NCI-H446 (cell line): ENCODE results near the gene SS18L1.

Experiments used
- DNase-seq, 2 experiments: peaks; one replicate each; lab custom pipeline; 2025; lab: John Stamatoyannopoulos, UW

Gene SS18L1

GRCh38 chr20:62212299-62212698, 68.7 kb downstream of the SS18L1 start:
- DNase-seq = no peak

GRCh38 chr20:62214067-62214466, 70.5 kb downstream of the SS18L1 start:
- no peak for DNase-seq

GRCh38 chr20:62215020-62215990, 71.7 kb downstream of the SS18L1 start:
- DNase-seq = no peak

GRCh38 chr20:62215991-62216635, 72.5 kb downstream of the SS18L1 start:
- no peak for DNase-seq

- DNase-seq = no peak
Observed at GRCh38 chr20:62216636-62217566, 73.3 kb downstream of the SS18L1 start.

GRCh38 chr20:62217913-62218773, 74.6 kb downstream of the SS18L1 start:
- no peak for DNase-seq

- peak in 1 of 2 experiments; percentile 18 for DNase-seq
Observed at GRCh38 chr20:62219101-62219991, 75.8 kb downstream of the SS18L1 start.

- DNase-seq = peak in 1 of 2 experiments; percentile 55
Observed at GRCh38 chr20:62219992-62220665, 76.6 kb downstream of the SS18L1 start, which contains the start of gene HRH3. TSS of gene HRH3 (minus strand) at chr20:62220278. CDS start at chr20:62219970, 308 bp downstream.

GRCh38 chr20:62220666-62221568, 77.3 kb downstream of the SS18L1 start:
- no peak for DNase-seq

- no peak for DNase-seq
Observed at GRCh38 chr20:62222266-62222850, 78.8 kb downstream of the SS18L1 start.

GRCh38 chr20:62222972-62223371, 79.4 kb downstream of the SS18L1 start:
- DNase-seq = no peak

GRCh38 chr20:62223571-62223970, 80.0 kb downstream of the SS18L1 start:
- no peak for DNase-seq

- no peak for DNase-seq
Observed at GRCh38 chr20:62224113-62224855, 80.7 kb downstream of the SS18L1 start.

- no peak for DNase-seq
Observed at GRCh38 chr20:62225026-62225425, 81.5 kb downstream of the SS18L1 start.

- no peak for DNase-seq
Observed at GRCh38 chr20:62225820-62226635, 82.5 kb downstream of the SS18L1 start.
